Mesodermal cell (in vitro differentiated cells): ENCODE results near the gene NRGN.
A peak's percentile ranks its signal among the peaks of the same experiment; 100 is the strongest.

ENCODE experiments used
- H3K27ac ChIP-seq: 2 replicates; pipeline ENCODE4 v1.7.0; 2013; ENCODE audit warnings: mild to moderate bottlenecking, low read depth, low read length, moderate library complexity; ENCODE audit not compliant: severe bottlenecking
- H3K36me3 ChIP-seq: 2 replicates; pipeline ENCODE4 v1.7.1; 2013; ENCODE audit warnings: mild to moderate bottlenecking, low read length, moderate library complexity; ENCODE audit not compliant: control insufficient read depth, insufficient read depth
- H3K4me1 ChIP-seq: one replicate; pipeline ENCODE4 v1.7.1; 2013; ENCODE audit warnings: mild to moderate bottlenecking, low read length; ENCODE audit not compliant: insufficient read depth, control insufficient read depth, poor library complexity, severe bottlenecking
- H3K4me3 ChIP-seq: 2 replicates; pipeline ENCODE4 v1.7.0; 2013; ENCODE audit warnings: low read length, control low read depth, mild to moderate bottlenecking; ENCODE audit not compliant: insufficient read depth, poor library complexity, severe bottlenecking; ENCODE audit errors: extremely low read depth
- H3K9me3 ChIP-seq: 2 replicates; pipeline ENCODE4 v1.7.1; 2013; ENCODE audit warnings: mild to moderate bottlenecking, low read length, moderate library complexity; ENCODE audit not compliant: control insufficient read depth
- WGBS, 2 experiments: methylation state at CpG; one replicate each; pipeline ENCODE4 v1.1.5; 2013; ENCODE audit warnings: missing lambda C conversion rate in 2 of 2; ENCODE audit not compliant: insufficient coverage in 2 of 2; 5-methylcytosine and 5-hydroxymethylcytosine counted together

NRGN gene

GRCh38 chr11:124748481-124749343 lies 9.0 kb downstream of the NRGN start:
- Histone ChIP-seq H3K36me3 (peaks cover 9% of the 10 kb centered on the region), H3K4me1 (peaks cover 34% of the 10 kb centered on the region), H3K27ac (no peak overlapping the region), H3K4me3 (no peak overlapping the region), H3K9me3 (no peaks in the 10 kb centered on the region)
- WGBS, 2 experiments, result 86 to 93% methylated on average over 6 to 9 of the region's 12 CpGs

- Histone ChIP-seq H3K36me3 (peaks cover 13% of the 10 kb centered on the region), H3K27ac (no peak overlapping the region), H3K9me3 (no peaks in the 10 kb centered on the region), H3K4me3 (no peak overlapping the region), H3K4me1 (peaks cover 44% of the 10 kb centered on the region)
- WGBS, 2 experiments, result 80% methylated on average over 1 of the region's 1 CpG; no CpG with 5 or more reads in 1 of the 2 experiments
These were observed 10.2 kb downstream of the NRGN start for GRCh38 chr11:124749912-124750311.

- H3K36me3 ChIP-seq, result peaks cover 13% of the 10 kb centered on the region
- 93 to 94% methylated on average over 6 to 8 of the region's 11 CpGs for WGBS, 2 experiments
- H3K9me3 ChIP-seq, result no peaks in the 10 kb centered on the region
- H3K27ac ChIP-seq, result no peak overlapping the region
- H3K4me3 ChIP-seq, result no peak overlapping the region
- peaks cover 40% of the 10 kb centered on the region for H3K4me1 ChIP-seq
These were observed 11.6 kb downstream of the NRGN start for GRCh38 chr11:124751391-124751740.

GRCh38 chr11:124751741-124752470 lies 12.2 kb downstream of the NRGN start, which contains the start of gene VSIG2:
VSIG2 (minus strand) TSS chr11:124752255; CDS start chr11:124752137, 118 bp downstream.
- WGBS, 2 experiments, result 93 to 95% methylated on average over 22 to 33 of the region's 42 CpGs
- H3K4me3 ChIP-seq, result no peak within 1 kb of the TSS

GRCh38 chr11:124752471-124753102 lies 12.8 kb downstream of the NRGN start:
- Histone ChIP-seq H3K27ac (no peak overlapping the region), H3K4me1 (peaks cover 34% of the 10 kb centered on the region), H3K4me3 (no peak overlapping the region), H3K9me3 (no peaks in the 10 kb centered on the region), H3K36me3 (peaks cover 17% of the 10 kb centered on the region)
- 84% methylated on average over 5 of the region's 10 CpGs for WGBS, 2 experiments

More at GRCh38 chr11:124751741-124752470, 12.2 kb downstream of the NRGN start, which contains the start of gene VSIG2:
- no peaks in the 10 kb centered on the region for H3K9me3 ChIP-seq
- H3K27ac ChIP-seq, result no peak within 1 kb of the TSS
- peaks cover 14% of the 10 kb centered on the region for H3K36me3 ChIP-seq
- peaks cover 40% of the 10 kb centered on the region for H3K4me1 ChIP-seq

GRCh38 chr11:124753205-124753604 lies 13.5 kb downstream of the NRGN start:
- Histone ChIP-seq H3K4me1 (peaks cover 29% of the 10 kb centered on the region), H3K4me3 (no peak overlapping the region), H3K9me3 (no peaks in the 10 kb centered on the region), H3K27ac (no peak overlapping the region), H3K36me3 (peaks cover 16% of the 10 kb centered on the region)

GRCh38 chr11:124753624-124754023 lies 13.9 kb downstream of the NRGN start:
- Histone ChIP-seq H3K4me1 (peaks cover 29% of the 10 kb centered on the region), H3K9me3 (no peaks in the 10 kb centered on the region)

GRCh38 chr11:124754309-124754708 lies 14.6 kb downstream of the NRGN start:
- H3K27ac ChIP-seq, result peak overlapping the region; percentile 20
- no peak overlapping the region for H3K4me3 ChIP-seq
- peaks cover 15% of the 10 kb centered on the region for H3K36me3 ChIP-seq
- H3K9me3 ChIP-seq, result no peaks in the 10 kb centered on the region
- 50 to 86% methylated on average over 2 to 3 of the region's 4 CpGs for WGBS, 2 experiments
- H3K4me1 ChIP-seq, result peaks cover 29% of the 10 kb centered on the region

More at GRCh38 chr11:124753624-124754023, 13.9 kb downstream of the NRGN start:
- Histone ChIP-seq H3K36me3 (peaks cover 12% of the 10 kb centered on the region), H3K27ac (no peak overlapping the region), H3K4me3 (no peak overlapping the region)
- 98% methylated on average over 4 to 6 of the region's 7 CpGs for WGBS, 2 experiments

- H3K4me3 ChIP-seq, result no peak overlapping the region
- peaks cover 29% of the 10 kb centered on the region for H3K4me1 ChIP-seq
- no peaks in the 10 kb centered on the region for H3K9me3 ChIP-seq
- H3K27ac ChIP-seq, result peak overlapping the region; percentile 20
- H3K36me3 ChIP-seq, result peaks cover 15% of the 10 kb centered on the region
- WGBS, 2 experiments, result 79 to 89% methylated on average over 4 to 5 of the region's 6 CpGs
These were observed 15.0 kb downstream of the NRGN start for GRCh38 chr11:124754710-124755109.

GRCh38 chr11:124756033-124756752 lies 16.5 kb downstream of the NRGN start:
- peaks cover 15% of the 10 kb centered on the region for H3K36me3 ChIP-seq
- H3K27ac ChIP-seq, result no peak overlapping the region
- peaks cover 41% of the 10 kb centered on the region for H3K4me1 ChIP-seq
- H3K9me3 ChIP-seq, result no peaks in the 10 kb centered on the region
- WGBS, 2 experiments, result 76 to 86% methylated on average over 8 to 9 of the region's 9 CpGs
- H3K4me3 ChIP-seq, result no peak overlapping the region
